ENCODE measurements around the gene P2RX1.

P2RX1 gene

DNA sequence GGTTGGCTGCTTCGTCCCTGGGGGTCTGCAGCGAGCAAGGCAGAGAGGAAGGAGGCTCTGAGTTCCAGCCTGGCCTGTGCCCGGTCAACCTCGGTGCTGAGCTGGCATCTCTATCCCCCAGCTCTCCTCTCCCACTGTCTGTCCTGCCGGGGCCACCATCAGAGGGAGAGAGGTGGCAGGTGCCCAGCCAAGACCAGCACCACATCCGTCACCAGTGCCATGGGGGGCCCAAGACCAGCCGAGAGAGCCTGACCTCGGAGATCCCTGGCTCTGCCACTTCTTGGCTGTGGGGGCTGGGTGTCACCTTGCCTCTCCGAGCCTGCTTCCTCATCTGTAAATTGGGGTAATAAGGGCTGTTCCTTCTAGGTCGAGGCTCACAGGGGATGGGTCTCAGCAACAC lies 560 bp upstream of the P2RX1 start:
- in situ Hi-C loops (cut with HindIII; ENCODE audit: low pct_unique_long_range_greater_than_20kb, low sequenced_read_pairs) = no loop called here
- TF ChIP-seq JUND (IDR thresholded peaks at IDR 0.05; ENCODE audit: low read depth) = no peak
- no peak for DNase-seq (ENCODE audit: low read depth in 1 of 2, low spot score in 1 of 2)

DNA sequence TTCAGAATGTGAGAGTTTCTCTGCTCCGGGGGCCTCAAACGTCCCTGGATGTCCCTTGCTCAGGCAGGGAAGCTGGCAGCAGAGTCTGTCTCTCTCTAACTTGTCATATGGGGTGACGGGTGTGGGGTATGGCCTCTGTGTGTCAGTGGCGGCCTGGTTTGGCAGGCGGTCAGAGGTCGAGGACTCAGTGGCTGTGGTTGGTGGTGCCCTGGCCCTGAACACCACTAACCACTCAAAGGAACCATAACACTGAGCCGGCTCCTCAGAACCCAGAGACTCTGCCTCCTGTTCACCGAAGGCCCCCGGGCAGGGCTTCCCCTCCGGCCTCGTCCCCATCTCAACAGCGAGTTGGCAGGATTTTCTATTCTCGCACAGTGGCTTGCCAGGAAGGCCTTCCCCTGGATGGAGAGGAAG lies 677 bp downstream of the P2RX1 start:
- DNase-seq (ENCODE audit: low read depth in 1 of 2, low spot score in 1 of 2) = no peak
- no peak for TF ChIP-seq JUND (IDR thresholded peaks at IDR 0.05; ENCODE audit: low read depth)
- in situ Hi-C loops (cut with HindIII; ENCODE audit: low pct_unique_long_range_greater_than_20kb, low sequenced_read_pairs) = no loop called here

- no peak for DNase-seq (ENCODE audit: low read depth in 1 of 2, low spot score in 1 of 2)
- no peak for TF ChIP-seq JUND (IDR thresholded peaks at IDR 0.05; ENCODE audit: low read depth)
- in situ Hi-C loops (cut with HindIII; ENCODE audit: low pct_unique_long_range_greater_than_20kb, low sequenced_read_pairs) = no loop called here
Observed at GRCh38 chr17:3914312-3914670, 2.0 kb downstream of the P2RX1 start.

- in situ Hi-C loops (cut with HindIII; ENCODE audit: low pct_unique_long_range_greater_than_20kb, low sequenced_read_pairs) = no loop called here
- DNase-seq (ENCODE audit: low read depth in 1 of 2, low spot score in 1 of 2) = peak; percentile 69 to 74
- no peak for TF ChIP-seq JUND (IDR thresholded peaks at IDR 0.05; ENCODE audit: low read depth)
Observed at GRCh38 chr17:3913531-3914311, 2.5 kb downstream of the P2RX1 start.

GRCh38 chr17:3912827-3913226 lies 3.4 kb downstream of the P2RX1 start:
- DNase-seq (ENCODE audit: low read depth in 1 of 2, low spot score in 1 of 2) = no peak
- in situ Hi-C loops (cut with HindIII; ENCODE audit: low pct_unique_long_range_greater_than_20kb, low sequenced_read_pairs) = no loop called here
- TF ChIP-seq JUND (IDR thresholded peaks at IDR 0.05; ENCODE audit: low read depth) = no peak

DNA sequence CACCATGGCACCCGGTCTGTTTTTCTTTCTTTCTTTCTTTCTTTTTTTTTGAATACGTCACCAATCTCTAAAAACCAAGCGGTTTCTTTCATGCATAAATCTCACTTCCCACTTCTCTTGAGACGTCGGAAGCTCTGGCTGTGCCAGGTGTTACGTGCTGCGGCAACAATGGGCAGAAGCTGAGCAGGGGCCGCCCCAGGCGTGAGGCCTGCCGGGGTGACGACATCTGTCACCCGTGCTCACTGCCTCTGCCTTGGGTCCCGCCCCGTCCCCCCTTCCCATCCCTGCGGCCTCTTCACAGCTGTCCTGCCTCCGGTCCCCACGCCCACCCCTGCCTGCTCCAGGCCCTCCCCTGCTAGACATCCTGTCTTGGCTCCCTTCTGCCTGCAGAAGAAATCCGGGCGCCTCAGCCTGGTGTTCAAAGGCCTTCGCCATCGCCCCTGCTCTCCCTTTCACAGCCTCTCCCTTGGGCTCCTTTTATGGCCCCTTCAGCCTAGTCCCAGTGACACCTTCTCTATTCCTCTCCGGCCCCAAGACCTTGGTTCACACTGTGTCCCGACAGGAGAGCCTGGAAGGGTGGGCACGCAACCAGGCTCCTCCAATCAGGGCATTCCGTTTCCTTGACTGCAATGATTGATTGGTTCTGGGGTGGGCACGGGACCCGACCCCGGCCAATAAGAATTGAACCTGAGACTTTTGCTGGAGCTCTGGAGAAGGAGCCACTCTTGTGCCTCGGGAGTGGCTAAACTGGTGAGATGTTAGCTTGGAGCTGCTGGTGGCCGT lies 4.8 kb downstream of the P2RX1 start:
- no peak for TF ChIP-seq JUND (IDR thresholded peaks at IDR 0.05; ENCODE audit: low read depth)
- in situ Hi-C loops (cut with HindIII; ENCODE audit: low pct_unique_long_range_greater_than_20kb, low sequenced_read_pairs) = no loop called here
- no peak for DNase-seq (ENCODE audit: low read depth in 1 of 2, low spot score in 1 of 2)

GRCh38 chr17:3910420-3911270 lies 5.6 kb downstream of the P2RX1 start:
- no peak for DNase-seq (ENCODE audit: low read depth in 1 of 2, low spot score in 1 of 2)
- in situ Hi-C loops (cut with HindIII; ENCODE audit: low pct_unique_long_range_greater_than_20kb, low sequenced_read_pairs) = no loop called here

DNA sequence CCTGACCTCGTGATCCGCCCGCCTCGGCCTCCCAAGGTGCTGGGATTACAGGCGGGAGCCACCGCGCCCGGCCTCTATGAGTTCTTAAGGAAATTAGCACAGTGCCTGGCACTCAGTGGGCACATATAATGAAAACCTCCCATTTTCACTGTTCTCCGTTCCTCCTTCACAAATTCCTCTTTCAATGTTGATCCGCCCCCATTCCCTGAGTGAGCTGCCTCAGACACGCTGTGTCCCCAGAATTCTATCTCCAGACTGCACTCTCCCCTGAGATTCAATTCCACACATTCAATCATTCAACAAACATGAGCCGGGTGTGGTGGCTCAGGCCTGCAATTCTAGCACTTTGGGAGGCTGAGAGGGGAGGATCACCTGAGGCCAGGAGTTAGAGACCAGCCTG lies 7.0 kb downstream of the P2RX1 start:
- in situ Hi-C loops (cut with HindIII; ENCODE audit: low pct_unique_long_range_greater_than_20kb, low sequenced_read_pairs) = no loop called here

More at GRCh38 chr17:3910420-3911270, 5.6 kb downstream of the P2RX1 start:
- no peak for TF ChIP-seq JUND (IDR thresholded peaks at IDR 0.05; ENCODE audit: low read depth)

GRCh38 chr17:3907483-3908216 lies 8.6 kb downstream of the P2RX1 start:
- no peak for TF ChIP-seq JUND (IDR thresholded peaks at IDR 0.05; ENCODE audit: low read depth)
- DNase-seq (ENCODE audit: low read depth in 1 of 2, low spot score in 1 of 2) = peak in 1 of 2 experiments; percentile 49
- in situ Hi-C loops (cut with HindIII; ENCODE audit: low pct_unique_long_range_greater_than_20kb, low sequenced_read_pairs) = no loop called here

More for the DNA sequence above, 7.0 kb downstream of the P2RX1 start:
- no peak for TF ChIP-seq JUND (IDR thresholded peaks at IDR 0.05; ENCODE audit: low read depth)
- no peak for DNase-seq (ENCODE audit: low read depth in 1 of 2, low spot score in 1 of 2)

DNA sequence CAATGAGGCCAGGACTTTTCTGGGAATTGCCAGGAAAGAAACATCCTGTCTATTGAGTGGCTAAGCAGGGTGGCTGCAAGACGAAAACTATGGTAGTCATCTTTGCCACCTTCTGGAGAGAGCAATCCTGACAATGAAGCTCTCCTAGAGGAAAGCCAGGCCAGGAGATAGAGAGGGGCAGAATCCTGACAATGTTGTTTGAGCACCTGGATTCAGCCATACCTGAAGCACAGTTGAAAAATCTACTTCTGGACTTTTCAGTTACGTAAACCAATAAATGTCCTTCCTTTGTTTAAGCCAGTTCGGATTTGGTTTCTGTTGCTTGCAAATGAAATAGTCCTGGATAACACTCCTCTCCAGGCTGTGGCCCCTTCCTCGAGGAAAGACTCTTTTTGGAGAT lies 9.4 kb downstream of the P2RX1 start:
- in situ Hi-C loops (cut with HindIII; ENCODE audit: low pct_unique_long_range_greater_than_20kb, low sequenced_read_pairs) = no loop called here
- DNase-seq (ENCODE audit: low read depth in 1 of 2, low spot score in 1 of 2) = no peak
- no peak for TF ChIP-seq JUND (IDR thresholded peaks at IDR 0.05; ENCODE audit: low read depth)

DNA sequence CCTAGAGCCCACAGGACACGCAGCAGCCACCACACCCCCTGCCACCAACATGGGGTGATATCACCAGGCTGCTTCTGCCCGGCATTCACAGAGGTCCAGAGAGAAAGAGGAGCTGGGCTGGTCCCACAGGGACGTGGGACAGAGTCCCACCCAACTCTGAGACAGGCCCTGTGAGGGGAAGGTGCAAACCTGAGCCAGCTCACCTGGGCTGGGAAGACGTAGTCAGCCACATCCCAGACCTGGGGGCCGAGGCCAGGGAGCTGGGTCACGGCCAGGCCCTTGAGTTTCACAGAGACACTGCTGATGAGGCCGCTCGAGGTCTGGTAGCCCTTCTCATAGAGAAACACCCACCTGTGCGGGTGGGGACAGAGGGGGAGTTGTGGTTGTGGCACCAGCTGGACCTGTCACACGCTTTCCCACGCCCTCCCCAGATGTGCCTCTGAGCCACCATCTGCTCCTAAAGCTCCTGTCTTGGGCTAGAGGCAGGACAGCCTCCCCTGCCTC lies 11.2 kb downstream of the P2RX1 start:
- in situ Hi-C loops (cut with HindIII; ENCODE audit: low pct_unique_long_range_greater_than_20kb, low sequenced_read_pairs) = no loop called here
- no peak for DNase-seq (ENCODE audit: low read depth in 1 of 2, low spot score in 1 of 2)
- TF ChIP-seq JUND (IDR thresholded peaks at IDR 0.05; ENCODE audit: low read depth) = no peak

DNA sequence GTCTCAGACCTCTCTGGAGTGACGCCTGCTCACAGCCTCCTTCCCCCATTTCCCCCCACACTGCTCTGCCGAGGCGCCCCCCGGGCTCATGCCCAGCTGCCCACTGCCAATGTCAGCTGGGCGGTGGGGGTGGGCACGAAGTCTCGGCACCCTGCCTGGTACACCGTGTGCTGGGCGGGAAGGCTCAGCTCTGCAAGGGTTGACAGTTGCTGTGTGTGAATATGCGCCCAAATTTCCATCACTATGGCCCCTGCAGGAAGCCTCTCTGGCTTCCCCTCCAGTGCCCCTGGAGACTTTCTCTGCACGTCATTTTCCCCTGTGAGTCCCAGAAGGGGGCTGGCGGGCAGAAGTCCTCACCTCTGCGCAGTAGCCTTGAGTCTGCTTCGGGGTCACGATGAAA lies 11.8 kb downstream of the P2RX1 start:
- TF ChIP-seq JUND (IDR thresholded peaks at IDR 0.05; ENCODE audit: low read depth) = no peak
- no peak for DNase-seq (ENCODE audit: low read depth in 1 of 2, low spot score in 1 of 2)
- in situ Hi-C loops (cut with HindIII; ENCODE audit: low pct_unique_long_range_greater_than_20kb, low sequenced_read_pairs) = no loop called here

Measured in T47D (cell line).